Measurements from ENCODE around the gene ARL5A.

- TF ChIP-seq POLR2A (IDR thresholded peaks at IDR 0.05; ENCODE audit: low read length): no peak
- TF ChIP-seq MAFK (IDR thresholded peaks at IDR 0.05; ENCODE audit: partially characterized antibody): no peak
- TF ChIP-seq MYC (IDR thresholded peaks at IDR 0.05; ENCODE audit: borderline replicate concordance, low read length): no peak
- no peak for TF ChIP-seq HOXB5 (CRISPR knock-in tag; IDR thresholded peaks at IDR 0.05)
- no peak for TF ChIP-seq KDM5A (IDR thresholded peaks at IDR 0.05)
- no peak for TF ChIP-seq RNF2 (IDR thresholded peaks at IDR 0.05; ENCODE audit: borderline replicate concordance, low read depth)
- TF ChIP-seq NPAS2 (CRISPR knock-in tag; IDR thresholded peaks at IDR 0.05; ENCODE audit: borderline replicate concordance): no peak
- TF ChIP-seq, protein P1, sequence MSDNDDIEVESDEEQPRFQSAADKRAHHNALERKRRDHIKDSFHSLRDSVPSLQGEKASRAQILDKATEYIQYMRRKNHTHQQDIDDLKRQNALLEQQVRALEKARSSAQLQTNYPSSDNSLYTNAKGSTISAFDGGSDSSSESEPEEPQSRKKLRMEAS (IDR thresholded peaks at IDR 0.05): no peak
- TF ChIP-seq CTCF (IDR thresholded peaks at IDR 0.05): no peak
These were observed 70.4 kb downstream of the ARL5A start for GRCh38 chr2:151757861-151758260.

All from A549 (cell line).